H1 (cell line): ENCODE data around the gene SPAG16. TPM values are rescaled to one million over a fixed set of nuclear protein-coding genes. Genes with fewer than 3 reads are reported as not detected.

Source experiments
- CTCF ChIA-PET: fragments of 300-600 bp; sonication (Branson Sonifier 250); formaldehyde crosslinking; loops from one replicate; lab custom pipeline; 2021; ENCODE audit not compliant: partially characterized antibody; lab: Charles Lee
- POLR2A ChIA-PET: fragments of 300-600 bp; sonication (Branson Sonifier 250); formaldehyde crosslinking; loops from one replicate; lab custom pipeline; 2021; ENCODE audit warnings: inconsistent platforms; ENCODE audit not compliant: partially characterized antibody; lab: Charles Lee
- DNase-seq, 2 experiments: peaks; one replicate each; pipeline versions ENCODE4 v3.0.0 to v3.0.0-alpha.2; 2010 to 2022; ENCODE audit warnings: low spot score in 2 of 2, low read depth in 1 of 2, mixed read lengths in 1 of 2
- FAIRE-seq: peaks from 2 replicates; lab custom pipeline; 2011; peaks lifted over from hg19 to GRCh38; lab: Jason Lieb, UNC
- H2AFZ ChIP-seq: 2 replicates; pipeline ENCODE4 v1.8.1; 2012; ENCODE audit warnings: low read length, inconsistent platforms
- H2AK5ac ChIP-seq: 2 replicates; pipeline ENCODE4 v1.6.1; 2013; ENCODE audit warnings: low read depth, low read length
- H2BK120ac ChIP-seq: replicated peaks from 2 replicates; pipeline ENCODE3; 2013; ENCODE audit warnings: low read depth, low read length, inconsistent platforms
- H2BK12ac ChIP-seq: 2 replicates; pipeline ENCODE4 v1.6.1; 2013; ENCODE audit warnings: low read depth, low read length
- H2BK15ac ChIP-seq: 2 replicates; pipeline ENCODE4 v1.6.1; 2013; ENCODE audit warnings: low read length
- H2BK20ac ChIP-seq: 2 replicates; pipeline ENCODE4 v1.6.1; 2013; ENCODE audit warnings: low read length
- H2BK5ac ChIP-seq: 2 replicates; pipeline ENCODE4 v1.6.1; 2013; ENCODE audit warnings: low read depth, low read length
- H3K14ac ChIP-seq: 2 replicates; pipeline ENCODE4 v1.6.1; 2013; ENCODE audit warnings: inconsistent platforms; ENCODE audit not compliant: insufficient read length
- H3K18ac ChIP-seq: 2 replicates; pipeline ENCODE4 v1.6.1; 2013; ENCODE audit warnings: low read length; ENCODE audit errors: extremely low read depth
- H3K23ac ChIP-seq: 2 replicates; pipeline ENCODE4 v1.6.1; 2013; ENCODE audit warnings: inconsistent platforms; ENCODE audit not compliant: insufficient read length
- H3K23me2 ChIP-seq: 2 replicates; pipeline ENCODE4 v1.6.1; 2013; ENCODE audit warnings: low read depth, low read length
- H3K27ac ChIP-seq: 2 replicates; pipeline ENCODE4 v1.6.1; 2011; ENCODE audit warnings: low read depth, low read length, inconsistent platforms
- H3K27me3 ChIP-seq, 4 experiments: replicated peaks in 1 of 4; 1 replicate in 1 of 4; 2 replicates in 3 of 4; pipeline versions ENCODE4 v1.6.1 to v1.8.1; 2011 to 2013; ENCODE audit warnings: low read length in 3 of 4, mild to moderate bottlenecking in 3 of 4, inconsistent platforms in 2 of 4, mixed read lengths in 2 of 4, moderate library complexity in 1 of 4; ENCODE audit not compliant: control insufficient read depth in 3 of 4, insufficient read depth in 3 of 4; ENCODE audit errors: extremely low read depth in 1 of 4
- H3K36me3 ChIP-seq, 4 experiments: 2 replicates each; pipeline versions ENCODE4 v1.6.1 to v1.8.1; 2011 to 2013; ENCODE audit warnings: mild to moderate bottlenecking in 4 of 4, low read length in 3 of 4, moderate library complexity in 2 of 4, control low read depth in 1 of 4, inconsistent platforms in 1 of 4; ENCODE audit not compliant: insufficient read depth in 4 of 4, control insufficient read depth in 2 of 4
- H3K4ac ChIP-seq: replicated peaks from 2 replicates; pipeline ENCODE3; 2013; ENCODE audit warnings: low read length, low read depth, mixed read lengths, inconsistent platforms; ENCODE audit not compliant: insufficient read length
- H3K4me1 ChIP-seq, 4 experiments: replicated peaks in 1 of 4; 1 replicate in 1 of 4; 2 replicates in 3 of 4; pipeline versions ENCODE4 v1.6.1 to v1.8.1; 2011 to 2013; ENCODE audit warnings: low read length in 3 of 4, inconsistent platforms in 2 of 4, mixed read lengths in 1 of 4; ENCODE audit not compliant: insufficient read depth in 4 of 4, control insufficient read depth in 3 of 4
- H3K4me2 ChIP-seq, 2 experiments: 2 replicates each; pipeline versions ENCODE4 v1.6.1 to v1.8.1; 2011 to 2013; ENCODE audit warnings: low read depth in 2 of 2, low read length in 2 of 2, control low read depth in 1 of 2, inconsistent platforms in 1 of 2, mild to moderate bottlenecking in 1 of 2; ENCODE audit not compliant: insufficient read depth in 1 of 2
- H3K4me3 ChIP-seq, 4 experiments: fragments of 200-600, 300-600 bp in 1 of 4; sonication (generic), shearing (Covaris generic), sonication (Bioruptor Twin) in 1 of 4; 2 replicates each; pipeline versions ENCODE4 v1.5.1 to v1.8.1; 2011 to 2016; ENCODE audit warnings: low read length in 4 of 4, low read depth in 3 of 4, control low read depth in 2 of 4, inconsistent platforms in 2 of 4, mild to moderate bottlenecking in 2 of 4, mixed read lengths in 1 of 4, moderate library complexity in 1 of 4; ENCODE audit not compliant: insufficient read depth in 2 of 4; ENCODE audit errors: extremely low read depth in 1 of 4
- H3K56ac ChIP-seq: replicated peaks from 2 replicates; pipeline ENCODE3; 2013; ENCODE audit warnings: low read depth, mild to moderate bottlenecking, mixed read lengths, low read length, inconsistent platforms; ENCODE audit not compliant: insufficient read length
- H3K79me1 ChIP-seq: 2 replicates; pipeline ENCODE4 v1.6.1; 2013; ENCODE audit warnings: low read depth, low read length, control low read depth
- H3K79me2 ChIP-seq, 2 experiments: 2 replicates each; pipeline versions ENCODE4 v1.6.1 to v1.8.1; 2012 to 2013; ENCODE audit warnings: low read length in 2 of 2, mild to moderate bottlenecking in 2 of 2, inconsistent platforms in 1 of 2; ENCODE audit not compliant: insufficient read depth in 2 of 2, control insufficient read depth in 1 of 2
- H3K9ac ChIP-seq, 4 experiments: replicated peaks in 1 of 4; 1 replicate in 1 of 4; 2 replicates in 3 of 4; pipeline versions ENCODE4 v1.6.1 to v1.8.1; 2011 to 2013; ENCODE audit warnings: low read depth in 3 of 4, low read length in 3 of 4, control low read depth in 2 of 4, mild to moderate bottlenecking in 2 of 4, moderate library complexity in 2 of 4, inconsistent platforms in 1 of 4; ENCODE audit errors: extremely low read depth in 1 of 4
- H3K9me3 ChIP-seq, 2 experiments: 2 replicates each; pipeline versions ENCODE4 v1.6.1 to v1.8.1; 2012 to 2013; ENCODE audit warnings: mild to moderate bottlenecking in 2 of 2, moderate library complexity in 2 of 2, control low read depth in 1 of 2, inconsistent platforms in 1 of 2, low read depth in 1 of 2, low read length in 1 of 2, mixed read lengths in 1 of 2; ENCODE audit not compliant: insufficient read depth in 2 of 2
- H4K20me1 ChIP-seq, 2 experiments: replicated peaks in 1 of 2; 2 replicates each; pipeline versions ENCODE3 to v1.8.1; 2011 to 2013; ENCODE audit warnings: inconsistent platforms in 2 of 2, low read length in 2 of 2, mild to moderate bottlenecking in 1 of 2; ENCODE audit not compliant: insufficient read depth in 2 of 2, control insufficient read depth in 1 of 2
- H4K5ac ChIP-seq: 2 replicates; pipeline ENCODE4 v1.6.1; 2013; ENCODE audit warnings: low read length, low read depth, mixed read lengths, inconsistent platforms; ENCODE audit not compliant: insufficient read length
- H4K8ac ChIP-seq: 2 replicates; pipeline ENCODE4 v1.8.0; 2013; ENCODE audit warnings: mild to moderate bottlenecking, moderate library complexity, low read length, inconsistent platforms; ENCODE audit not compliant: insufficient read depth; ENCODE audit errors: extremely low read depth
- H4K91ac ChIP-seq: replicated peaks from 2 replicates; pipeline ENCODE3; 2013; ENCODE audit warnings: low read length, mixed read lengths, inconsistent platforms; ENCODE audit not compliant: insufficient read length
- ASH2L ChIP-seq: fragments of 200-600, 300-600 bp; sonication (generic); IDR thresholded peaks from one replicate; pipeline ENCODE4 v1.7.1; 2017; ENCODE audit warnings: low read length
- BCL11A ChIP-seq, 2 experiments: IDR thresholded peaks; one replicate each; pipeline ENCODE4 v1.6.1; 2011; ENCODE audit warnings: low read depth in 2 of 2, low read length in 2 of 2, mild to moderate bottlenecking in 2 of 2
- CBX5 ChIP-seq: fragments of 300-800, 300-1000 bp; sonication (generic); IDR thresholded peaks from 2 replicates; pipeline ENCODE4 v1.7.1; 2016; ENCODE audit warnings: antibody characterized with exemption, low read length, low read depth
- CHD2 ChIP-seq: IDR thresholded peaks from 2 replicates; pipeline ENCODE4 v1.6.1; 2012; ENCODE audit warnings: low read length, improper control_type of control experiment
- FOSL1 ChIP-seq: IDR thresholded peaks from 2 replicates; pipeline ENCODE4 v1.6.1; 2011; ENCODE audit warnings: mild to moderate bottlenecking, low read depth, low read length, moderate library complexity; ENCODE audit not compliant: insufficient read depth
- KDM5A ChIP-seq: fragments of 200-600 bp; IDR thresholded peaks from 2 replicates; pipeline ENCODE4 v1.7.1; 2012; ENCODE audit warnings: mild to moderate bottlenecking, low read length, inconsistent platforms, mixed read lengths
- NANOG ChIP-seq: IDR thresholded peaks from 2 replicates; pipeline ENCODE4 v1.6.1; 2011; ENCODE audit warnings: low read length, low read depth, mild to moderate bottlenecking, inconsistent platforms; ENCODE audit not compliant: insufficient read depth, poor library complexity, severe bottlenecking
- SIN3A ChIP-seq, 2 experiments: IDR thresholded peaks in 1 of 2; conservative IDR thresholded peaks in 1 of 2; 2 replicates each; pipeline ENCODE4 v1.6.1; 2011 to 2012; ENCODE audit warnings: low read length in 2 of 2, improper control_type of control experiment in 1 of 2, low read depth in 1 of 2, mild to moderate bottlenecking in 1 of 2
- SIX5 ChIP-seq: IDR thresholded peaks from 2 replicates; pipeline ENCODE4 v1.6.1; 2011; ENCODE audit warnings: mild to moderate bottlenecking, low read depth, low read length
- SP1 ChIP-seq: IDR thresholded peaks from 2 replicates; pipeline ENCODE4 v1.6.1; 2011; ENCODE audit warnings: low read depth, low read length
- SP2 ChIP-seq: IDR thresholded peaks from 2 replicates; pipeline ENCODE4 v1.6.1; 2012; ENCODE audit warnings: mild to moderate bottlenecking, low read length, inconsistent platforms
- TCF12 ChIP-seq: IDR thresholded peaks from 2 replicates; pipeline ENCODE4 v1.6.1; 2011; ENCODE audit warnings: low read depth, mild to moderate bottlenecking, low read length
- WGBS, 2 experiments: shearing (Covaris generic) in 1 of 2; methylation state at CpG; one replicate each; pipeline versions ENCODE4 v1.1.6 to v1.1.7; 2013 to 2015; ENCODE audit warnings: low lambda C conversion rate in 2 of 2, mixed read lengths in 2 of 2, inconsistent platforms in 1 of 2, low coverage in 1 of 2, missing lambda C conversion rate in 1 of 2; ENCODE audit not compliant: insufficient replicate concordance in 2 of 2, insufficient coverage in 1 of 2, insufficient read length in 1 of 2; ENCODE audit errors: extremely low coverage in 1 of 2, missing lambda C conversion rate in 1 of 2; 5-methylcytosine and 5-hydroxymethylcytosine counted together
- polyA plus RNA-seq, 7 experiments: library from polyadenylated mRNA; depleted of rRNA in 3 of 7; stranded (reverse) in 5 of 7; unstranded in 2 of 7; fragments of >200 nt in 5 of 7; fragments of 200-250 nt in 2 of 7; gene quantifications; 1 replicate in 5 of 7; 2 replicates in 1 of 7; 4 replicates in 1 of 7; pipeline versions ENCODE4 v1.2.1 to v1.2.3, GENCODE V29; 2011 to 2013; ENCODE audit warnings: missing spikeins in 2 of 7, mixed read lengths in 2 of 7
- total RNA-seq: library from RNA; stranded (reverse); fragmentation: NEBNext Ultra II Directional; extraction: Animal tissue kit (Norgen Biotek cat#: 25700); gene quantifications from 2 replicates; pipeline ENCODE4 v1.2.1, GENCODE V29; 2021
- TF ChIP-seq, protein P1 (sequence below): IDR thresholded peaks from 2 replicates; pipeline ENCODE4 v1.6.1; 2012; ENCODE audit warnings: low read length, inconsistent platforms

SPAG16 gene
- total and polyA plus RNA-seq, 2 of the 8 experiments (the other 6 are each of a cell fraction or from before 2014, with no cell fraction given) = 6.0 to 14.9 TPM

DNA sequence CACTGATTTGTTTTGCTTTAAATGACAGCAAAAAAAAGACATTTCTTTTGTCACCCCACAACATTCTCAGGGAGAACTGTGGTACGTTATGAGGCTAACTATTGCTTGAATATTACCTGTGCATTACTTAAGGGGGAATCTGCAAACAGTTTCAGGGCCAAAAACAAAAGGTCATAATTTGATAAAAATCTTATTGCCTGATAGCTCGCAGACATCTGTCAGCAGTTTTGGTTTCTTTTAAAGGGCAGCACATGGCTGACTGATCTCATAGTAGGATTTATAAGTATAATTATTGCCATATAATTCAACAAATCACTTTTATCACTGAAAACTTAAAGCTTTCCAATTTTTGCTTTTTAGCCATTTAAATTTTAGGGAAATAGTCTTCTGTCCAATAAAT lies 900.2 kb downstream of the SPAG16 start:
- H4K20me1 ChIP-seq = no peaks in the 10 kb centered on the region
- no peak overlapping the region for H2BK120ac ChIP-seq
- no peak overlapping the region for H4K5ac ChIP-seq
- H3K56ac ChIP-seq = no peak overlapping the region
- no peak overlapping the region for H3K4me3 ChIP-seq
- H3K9me3 ChIP-seq = no peaks in the 10 kb centered on the region
- no peak overlapping the region for H3K9ac ChIP-seq
- DNase-seq (no peak), FAIRE-seq (no peak)
- H2BK15ac ChIP-seq = no peak overlapping the region
- H3K18ac ChIP-seq = no peak overlapping the region
- no peaks in the 10 kb centered on the region for H3K23me2 ChIP-seq
- no peaks in the 10 kb centered on the region for H3K79me2 ChIP-seq
- no peak overlapping the region for H2BK20ac ChIP-seq
- H3K23ac ChIP-seq = no peak overlapping the region
- no peak overlapping the region for H2AFZ ChIP-seq
- ChIA-PET CTCF (interaction anchor here (1.0 kb wide), 1 partner anchor 51 kb away, joined by 3 read pairs; no protein-coding TSS in a partner anchor), POLR2A (no interaction called here)
- H3K27ac ChIP-seq = no peak overlapping the region
- H2AK5ac ChIP-seq = no peak overlapping the region
- no peak overlapping the region for H3K4ac ChIP-seq
- no peaks in the 10 kb centered on the region for H3K27me3 ChIP-seq
- 92% methylated on average over 2 of the region's 2 CpGs; no CpG with 5 or more reads in 1 of the 2 experiments for WGBS, 2 experiments
- no peaks in the 10 kb centered on the region for H3K79me1 ChIP-seq
- no peak overlapping the region for H2BK12ac ChIP-seq
- H3K36me3 ChIP-seq = no peaks in the 10 kb centered on the region
- no peak overlapping the region for H2BK5ac ChIP-seq
- no peak overlapping the region for H3K14ac ChIP-seq
- H3K4me2 ChIP-seq = no peak overlapping the region
- peaks cover 0 to 3% (median 0%) of the 10 kb centered on the region in 4 experiments; a peak in 1 of 7 replicates for H3K4me1 ChIP-seq
- no peak overlapping the region for H4K91ac ChIP-seq
- no peak overlapping the region for H4K8ac ChIP-seq
- TF ChIP-seq BCL11A (IDR thresholded peaks at IDR 0.05; ENCODE audit: low read depth in 2 of 2, low read length in 2 of 2) (no peak), NANOG (no peak), CHD2 (no peak), CBX5 (no peak), SP1 (no peak), ASH2L (no peak), KDM5A (no peak), SP2 (no peak), TCF12 (no peak), FOSL1 (no peak), SIN3A (conservative IDR thresholded peaks at IDR 0.05 in 1 of 2, IDR thresholded peaks at IDR 0.05 in 1 of 2; ENCODE audit: low read depth in 1 of 2, low read length in 2 of 2) (no peak), SIX5 (no peak)
- TF ChIP-seq, protein P1, sequence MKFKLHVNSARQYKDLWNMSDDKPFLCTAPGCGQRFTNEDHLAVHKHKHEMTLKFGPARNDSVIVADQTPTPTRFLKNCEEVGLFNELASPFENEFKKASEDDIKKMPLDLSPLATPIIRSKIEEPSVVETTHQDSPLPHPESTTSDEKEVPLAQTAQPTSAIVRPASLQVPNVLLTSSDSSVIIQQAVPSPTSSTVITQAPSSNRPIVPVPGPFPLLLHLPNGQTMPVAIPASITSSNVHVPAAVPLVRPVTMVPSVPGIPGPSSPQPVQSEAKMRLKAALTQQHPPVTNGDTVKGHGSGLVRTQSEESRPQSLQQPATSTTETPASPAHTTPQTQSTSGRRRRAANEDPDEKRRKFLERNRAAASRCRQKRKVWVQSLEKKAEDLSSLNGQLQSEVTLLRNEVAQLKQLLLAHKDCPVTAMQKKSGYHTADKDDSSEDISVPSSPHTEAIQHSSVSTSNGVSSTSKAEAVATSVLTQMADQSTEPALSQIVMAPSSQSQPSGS = no peak
